ENCODE data around the gene RELA. TPM values are rescaled to one million over a fixed set of nuclear protein-coding genes. Genes with fewer than 3 reads are reported as not detected.
"Not testable (repeated sequence)": the region's sequence is repeated elsewhere in the genome, so short reads cannot be mapped to it uniquely, and the experiment has no call there.

RELA gene
- total RNA-seq, 1 experiment from 2014 or later, result 83.0 TPM

- CTCF ChIA-PET, result interaction anchor here (0.6 to 1.2 kb wide), 5 partner anchors 8 to 240 kb away, joined by 3 to 5 read pairs (median 3); partner anchors contain the start of gene KAT5
These were observed 993 bp downstream of the RELA start for GRCh38 chr11:65661599-65662246.

DNA sequence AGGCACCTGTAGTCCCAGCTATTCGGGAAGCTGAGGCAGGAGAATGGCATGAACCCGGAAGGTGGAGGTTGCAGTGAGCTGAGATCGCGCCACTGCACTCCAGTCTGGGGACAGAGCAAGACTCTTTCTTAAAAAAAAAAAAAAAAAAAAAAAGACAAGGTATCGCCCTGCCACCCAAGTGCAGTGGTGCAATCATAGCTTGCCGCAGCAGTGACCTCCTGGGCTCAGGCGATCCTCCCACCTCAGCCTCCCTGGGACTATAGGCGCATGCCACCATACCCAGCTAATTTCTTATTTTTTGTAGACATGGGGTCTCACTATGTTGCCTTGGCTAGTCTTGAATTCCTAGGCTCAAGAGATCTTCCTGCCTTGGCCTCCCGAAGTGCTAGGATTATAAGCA is 1.8 kb downstream of the RELA start:
- H3K27ac Mint-ChIP-seq (ENCODE audit: low read depth, unreplicated experiment); BruUV-seq (replicated peaks); H3K27me3 Mint-ChIP-seq (ENCODE audit: insufficient read depth, unreplicated experiment); DNase-seq (ENCODE audit: unreplicated experiment); H3K9me3 Mint-ChIP-seq (ENCODE audit: unreplicated experiment): not testable (repeated sequence)
- ChIA-PET CTCF (interaction anchor here (0.6 to 1.1 kb wide), 3 partner anchors 171 to 240 kb away, joined by 3 to 4 read pairs (median 3); no protein-coding TSS in a partner anchor), POLR2A (interaction anchor here (0.6 to 3.6 kb wide), 6 partner anchors 9 to 1767 kb away, joined by 3 to 71 read pairs (median 3); partner anchors contain the start of genes MAP3K11, PCNX3 and RPS6KB2)
- intact Hi-C loops (cut with micrococcal nuclease), result loop anchor here (5.0 kb wide), 1 partner anchor 256 kb away; the partner anchor contains the start of genes C11orf68 and DRAP1
- peaks cover 17% of the 10 kb centered on the region for H3K4me1 Mint-ChIP-seq (ENCODE audit: insufficient read depth, unreplicated experiment)
- peak overlapping the region; percentile 74 for H3K4me3 Mint-ChIP-seq (ENCODE audit: unreplicated experiment)
- H3K36me3 Mint-ChIP-seq (ENCODE audit: insufficient read depth, unreplicated experiment), result peaks cover 56% of the 10 kb centered on the region

More at GRCh38 chr11:65661599-65662246, 993 bp downstream of the RELA start:
- H3K27ac Mint-ChIP-seq (ENCODE audit: low read depth, unreplicated experiment), result peak overlapping the region; percentile 73
- POLR2A ChIA-PET, result interaction anchor here (0.7 to 3.6 kb wide), 9 partner anchors 10 to 1766 kb away, joined by 3 to 71 read pairs (median 12); partner anchors contain the start of genes CCDC85B, KAT5, MAP3K11 and PCNX3
- peaks cover 16% of the 10 kb centered on the region for H3K4me1 Mint-ChIP-seq (ENCODE audit: insufficient read depth, unreplicated experiment)
- no TSS peak for BruUV-seq (replicated peaks)
- TF ChIP-seq CTCF (IDR thresholded peaks at IDR 0.05; ENCODE audit: unreplicated experiment), result no peak
- intact Hi-C loops (cut with micrococcal nuclease), result loop anchor here (5.0 kb wide), 1 partner anchor 256 kb away; the partner anchor contains the start of genes C11orf68 and DRAP1
- H3K4me3 Mint-ChIP-seq (ENCODE audit: unreplicated experiment), result peak overlapping the region; percentile 74
- H3K9me3 Mint-ChIP-seq (ENCODE audit: unreplicated experiment), result no peaks in the 10 kb centered on the region
- DNase-seq (ENCODE audit: unreplicated experiment), result no peak
- peaks cover 48% of the 10 kb centered on the region for H3K36me3 Mint-ChIP-seq (ENCODE audit: insufficient read depth, unreplicated experiment)
- H3K27me3 Mint-ChIP-seq (ENCODE audit: insufficient read depth, unreplicated experiment), result no peaks in the 10 kb centered on the region

GRCh38 chr11:65660038-65660437 is 2.7 kb downstream of the RELA start:
- CTCF ChIA-PET, result interaction anchor here (1.2 kb wide), 1 partner anchor 11 kb away, joined by 3 read pairs; no protein-coding TSS in a partner anchor
- peaks cover 17% of the 10 kb centered on the region for H3K4me1 Mint-ChIP-seq (ENCODE audit: insufficient read depth, unreplicated experiment)
- H3K27ac Mint-ChIP-seq (ENCODE audit: low read depth, unreplicated experiment), result peak overlapping the region; percentile 91

More at GRCh38 chr11:65660038-65660437, 2.7 kb downstream of the RELA start:
- H3K36me3 Mint-ChIP-seq (ENCODE audit: insufficient read depth, unreplicated experiment), result peaks cover 64% of the 10 kb centered on the region
- peak overlapping the region; percentile 38 for H3K4me3 Mint-ChIP-seq (ENCODE audit: unreplicated experiment)
- DNase-seq (ENCODE audit: unreplicated experiment), result no peak
- POLR2A ChIA-PET, result interaction anchor here (0.6 to 3.6 kb wide), 3 partner anchors 8 to 60 kb away, joined by 3 to 71 read pairs (median 3); no protein-coding TSS in a partner anchor
- BruUV-seq (replicated peaks), result no TSS peak
- H3K9me3 Mint-ChIP-seq (ENCODE audit: unreplicated experiment), result no peaks in the 10 kb centered on the region
- TF ChIP-seq CTCF (IDR thresholded peaks at IDR 0.05; ENCODE audit: unreplicated experiment), result no peak
- H3K27me3 Mint-ChIP-seq (ENCODE audit: insufficient read depth, unreplicated experiment), result no peaks in the 10 kb centered on the region
- intact Hi-C loops (cut with micrococcal nuclease), result loop anchor here (5.0 kb wide), 1 partner anchor 257 kb away; the partner anchor contains the start of genes C11orf68 and DRAP1

Data from MCF 10A (cell line).